HL-60/S4 treated with phorbol 12-myristate 13-acetate at 8.2 ng/mL for 4 days and 3 days (cell line): Measurements from ENCODE around the gene UPP1.

Experiments
- in situ Hi-C: fragments of 300-500 bp; cut with MboI; formaldehyde crosslinking; loops from 2 replicates; pipeline ENCODE4 v1.15.0; 2022; ENCODE audit warnings: low sequenced_read_pairs

Gene UPP1

DNA sequence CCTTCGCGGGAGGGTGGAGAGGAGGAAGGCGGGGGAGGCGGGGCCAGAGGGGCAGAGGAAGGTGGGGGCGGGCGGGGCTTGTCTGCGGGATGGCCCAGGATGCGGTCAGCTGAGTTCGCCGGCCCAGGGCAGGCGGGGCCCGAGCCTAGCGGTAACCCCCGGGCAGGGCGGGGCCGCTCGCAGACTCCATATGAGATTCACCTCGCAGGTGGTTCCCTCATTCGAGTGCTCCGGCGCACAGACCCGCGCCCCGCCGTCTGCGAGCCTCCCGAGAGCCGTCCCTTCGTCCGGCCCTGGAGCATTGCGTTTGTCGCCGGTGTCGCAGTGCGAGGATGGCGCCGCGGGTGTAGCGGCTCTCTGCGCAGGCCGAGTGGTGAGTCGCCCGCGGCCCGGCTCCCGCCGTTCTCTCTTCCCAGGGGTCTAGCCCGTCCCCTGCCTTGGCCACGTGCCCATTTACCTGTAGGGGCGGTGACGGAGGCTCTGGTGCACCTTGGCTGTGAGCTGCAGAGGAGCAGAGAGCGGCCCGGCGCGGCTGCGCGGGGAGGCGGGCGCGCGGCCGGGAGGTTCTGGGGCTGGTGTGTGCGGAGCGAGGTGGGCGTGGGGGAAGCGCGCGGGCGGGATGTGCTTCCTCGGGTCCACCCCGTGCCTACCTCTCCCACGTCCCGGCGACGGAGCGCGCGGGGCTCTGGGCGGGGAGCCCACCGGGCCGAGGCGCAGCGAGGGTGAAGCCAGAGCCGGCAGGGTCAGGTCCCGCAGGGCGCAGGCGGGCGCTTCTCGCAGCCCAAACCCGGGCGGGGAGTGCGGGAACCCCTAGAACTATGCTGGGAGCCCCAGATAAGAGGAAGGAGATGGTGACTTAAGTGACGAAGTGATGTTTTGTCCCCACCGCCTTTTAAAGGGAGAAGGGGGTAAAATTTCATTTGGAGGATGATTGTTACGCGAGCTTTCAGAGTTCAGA is at the start of gene UPP1:
UPP1 (plus strand) TSS at position 220 of the 958 bp plus-strand sequence. CDS start 5,519 bp downstream, outside the sequence.
- in situ Hi-C loops = loop anchor here (25.0 kb wide), 1 partner anchor 102 kb away; the partner anchor contains the start of gene HUS1

DNA sequence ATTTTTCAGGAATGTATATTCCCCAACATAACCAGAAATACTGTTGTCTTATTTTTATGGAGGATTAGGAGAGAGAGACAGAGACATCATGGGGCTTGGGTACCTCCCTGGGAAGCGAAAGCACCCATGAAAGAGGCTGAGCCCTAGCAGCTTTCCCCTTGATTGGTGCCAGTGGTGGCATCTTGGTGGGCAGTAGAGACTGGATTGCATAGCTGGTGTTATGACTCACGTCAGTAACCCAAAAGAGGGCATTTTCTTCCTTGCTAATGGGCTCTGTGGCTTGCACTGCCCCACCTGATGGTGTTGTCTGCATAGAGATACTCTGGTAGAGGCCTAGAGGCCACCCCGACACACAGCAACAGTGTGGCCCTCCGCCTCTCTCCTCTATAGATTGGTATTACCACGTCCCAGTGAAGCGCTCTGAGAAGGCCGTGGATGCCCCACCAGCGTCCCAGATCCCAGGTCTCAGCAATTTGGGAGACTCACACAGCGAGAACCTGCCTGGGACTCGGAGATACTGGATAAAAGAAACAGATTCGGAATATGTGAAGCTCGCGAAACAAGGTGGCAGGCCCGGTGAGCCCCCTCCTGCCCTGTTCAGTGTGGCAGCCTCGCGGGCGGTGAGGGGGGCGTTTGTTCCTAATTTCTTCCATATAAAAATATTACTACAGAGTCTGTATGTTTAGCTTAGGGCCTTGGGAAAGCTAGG is 48.0 kb upstream of the UPP1 start:
- in situ Hi-C loops = no loop called here

- in situ Hi-C loops = no loop called here
These were observed 47.5 kb upstream of the UPP1 start for GRCh38 chr7:48041653-48041970.

GRCh38 chr7:48042216-48042615 is 46.8 kb upstream of the UPP1 start:
- in situ Hi-C loops = no loop called here

DNA sequence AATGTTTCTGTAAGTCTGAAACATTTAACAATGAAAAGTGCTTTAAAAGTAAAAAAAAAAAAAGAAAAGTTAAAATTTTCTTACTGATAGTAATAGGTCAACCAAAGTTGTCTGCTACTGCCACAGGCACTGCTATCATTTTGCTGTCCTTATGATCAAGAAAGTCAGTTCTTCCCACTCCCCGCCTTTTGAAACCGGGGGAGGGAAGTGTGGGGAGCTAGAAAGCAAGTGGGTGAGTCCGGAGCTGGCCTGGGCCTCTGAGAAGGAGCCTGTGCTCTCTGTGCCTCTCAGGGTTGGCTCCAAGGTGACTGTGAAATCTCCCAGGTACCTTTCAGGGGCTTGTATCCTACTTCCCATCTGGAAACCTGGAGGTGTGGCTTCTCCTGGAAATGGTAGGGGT is 46.4 kb upstream of the UPP1 start:
- in situ Hi-C loops = no loop called here

DNA sequence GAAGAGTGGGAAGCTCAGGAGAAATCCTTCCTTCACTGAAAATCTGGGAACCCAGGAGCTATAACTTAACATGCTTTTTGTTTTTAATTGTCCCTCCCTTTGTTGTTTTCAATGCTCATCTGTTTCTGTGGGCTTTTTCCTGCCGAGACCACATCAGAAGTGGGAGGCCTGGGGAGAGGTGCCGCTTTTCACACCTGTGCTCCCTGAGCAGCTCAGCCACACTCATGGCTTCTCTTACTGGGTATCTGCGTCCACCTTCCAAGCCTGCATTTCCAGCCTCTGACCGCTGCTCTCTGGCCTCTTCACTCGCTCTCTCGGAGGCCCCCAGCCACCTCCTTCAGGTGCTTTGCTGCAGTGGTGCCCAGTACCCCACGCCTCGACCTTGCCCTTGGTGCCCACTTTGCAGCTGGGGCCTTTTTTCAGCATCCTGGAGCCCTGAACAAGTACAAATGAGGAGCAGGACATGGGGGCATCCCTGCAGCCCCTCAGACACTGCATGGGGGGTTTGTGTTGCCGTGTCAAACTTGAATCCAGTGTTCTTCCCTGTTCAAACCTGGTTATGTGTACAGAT is 43.8 kb upstream of the UPP1 start:
- in situ Hi-C loops = no loop called here

DNA sequence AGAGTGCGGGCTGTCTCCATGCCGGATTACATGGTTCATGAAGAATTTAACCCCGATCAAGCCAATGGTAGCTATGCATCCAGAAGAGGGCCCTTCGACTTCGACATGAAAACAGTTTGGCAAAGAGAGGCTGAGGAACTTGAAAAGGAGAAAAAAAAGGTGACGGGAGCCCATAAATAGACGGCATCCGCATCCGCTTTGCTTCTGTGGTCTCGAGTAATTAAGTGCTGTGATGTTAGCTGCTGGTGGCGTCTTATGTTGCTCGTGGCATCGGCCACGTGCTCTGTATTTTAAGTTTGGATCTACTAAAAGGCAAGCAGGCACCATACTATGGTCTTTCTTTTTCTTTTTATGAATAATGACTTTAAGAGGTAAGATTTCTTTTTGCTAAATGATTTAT is 42.6 kb upstream of the UPP1 start:
- in situ Hi-C loops = no loop called here

DNA sequence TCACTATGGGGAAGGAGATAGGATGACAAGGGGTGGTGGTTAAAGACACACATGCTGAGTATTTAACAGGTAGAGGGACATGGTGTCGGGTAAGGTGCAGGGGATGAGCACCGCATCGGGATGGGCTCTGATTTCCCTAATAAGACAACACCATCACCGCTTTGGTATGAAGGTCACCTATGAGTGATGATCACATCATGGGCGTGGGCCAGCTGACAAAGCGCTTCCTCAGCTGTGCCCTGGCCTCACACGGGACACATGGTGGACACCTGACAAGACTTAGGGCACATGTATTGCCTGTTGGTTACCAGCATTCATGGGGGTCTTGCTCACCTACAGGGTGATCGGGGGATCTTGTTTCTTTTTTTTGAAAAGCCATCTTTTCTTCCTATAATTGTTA is 41.0 kb upstream of the UPP1 start:
- in situ Hi-C loops = no loop called here

GRCh38 chr7:48049850-48050249 is 39.2 kb upstream of the UPP1 start:
- in situ Hi-C loops = no loop called here

DNA sequence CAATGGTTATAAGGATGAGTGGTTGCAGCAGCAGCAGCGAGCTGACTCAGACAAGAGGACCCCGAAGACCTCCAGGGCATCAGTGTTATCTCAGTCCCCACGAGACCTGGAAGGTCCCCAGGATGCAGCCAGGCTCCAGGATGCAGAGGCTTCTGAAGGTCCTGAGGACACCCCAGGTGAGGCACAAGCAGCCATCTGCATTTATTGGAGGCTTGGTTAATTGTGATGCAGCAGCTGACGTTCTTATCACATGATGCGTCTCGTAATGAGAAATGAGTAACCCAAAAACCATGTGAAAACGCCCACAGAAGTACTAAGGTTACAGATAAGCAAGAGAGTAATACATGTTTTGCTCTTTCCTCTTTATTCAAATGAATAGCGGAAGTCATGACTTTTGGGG is 36.3 kb upstream of the UPP1 start:
- in situ Hi-C loops = no loop called here

DNA sequence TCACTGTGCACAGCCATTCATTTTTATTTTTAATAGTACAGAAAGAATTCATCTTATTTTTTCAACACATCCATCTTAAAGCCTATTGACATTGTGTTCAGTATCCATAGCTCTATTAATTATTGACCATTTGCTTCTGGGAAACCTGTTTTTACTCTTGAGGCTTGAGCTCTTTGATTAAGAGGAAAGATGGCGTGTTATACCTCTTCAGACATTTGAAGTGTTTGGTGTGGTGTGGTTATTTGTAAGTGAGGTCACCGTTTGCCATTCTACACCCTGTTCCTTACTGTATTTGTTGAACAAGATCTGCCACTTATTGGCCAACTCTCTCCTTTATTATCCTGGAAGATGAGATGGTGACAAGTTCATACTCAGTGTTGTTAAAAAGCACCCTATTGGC is 35.3 kb upstream of the UPP1 start:
- in situ Hi-C loops = no loop called here

DNA sequence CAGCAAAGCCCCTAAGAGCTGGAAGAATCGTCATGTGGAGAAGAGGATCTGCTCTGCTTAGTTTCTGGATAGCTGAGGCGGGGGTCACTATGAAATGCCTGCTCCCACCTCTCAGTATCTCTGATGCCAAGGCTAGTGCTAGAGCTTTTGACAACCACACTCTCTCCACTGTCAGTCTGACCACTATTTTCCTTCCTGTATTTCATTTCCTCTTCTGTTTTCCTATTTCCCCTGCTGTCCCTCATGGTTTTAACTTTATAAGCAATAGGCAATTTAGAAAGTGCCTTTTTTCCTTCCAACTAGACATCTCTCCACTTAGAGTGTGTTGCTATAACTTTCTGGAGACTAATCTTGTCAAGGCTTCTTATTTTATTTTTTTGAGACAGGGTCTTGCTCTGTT is 30.1 kb upstream of the UPP1 start:
- in situ Hi-C loops = no loop called here

GRCh38 chr7:48059706-48060105 is 29.4 kb upstream of the UPP1 start:
- in situ Hi-C loops = no loop called here

- in situ Hi-C loops = no loop called here
These were observed 25.1 kb upstream of the UPP1 start for GRCh38 chr7:48063985-48064384.

- in situ Hi-C loops = no loop called here
These were observed 21.6 kb upstream of the UPP1 start for GRCh38 chr7:48067475-48067874.

DNA sequence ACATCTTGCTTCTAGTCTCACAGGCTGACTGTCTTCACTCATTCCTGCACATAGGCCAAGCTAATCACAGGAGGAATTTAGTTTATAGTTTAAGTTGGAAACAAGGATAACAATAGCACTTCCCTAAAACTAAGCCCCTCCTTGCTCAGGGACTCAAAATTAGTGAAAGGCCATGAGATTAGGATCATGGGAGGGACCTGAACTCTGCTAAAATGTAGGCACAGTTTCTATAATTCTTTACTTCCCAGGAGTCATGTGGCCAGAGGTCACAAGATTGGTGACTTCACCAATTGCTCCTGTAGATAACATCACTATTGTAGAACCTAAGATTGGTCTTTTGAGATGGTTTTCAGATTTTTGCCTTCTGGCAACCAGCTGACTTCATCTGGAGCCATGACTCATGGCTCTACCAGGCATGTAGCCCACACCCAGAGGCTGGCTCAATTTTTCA is 14.8 kb upstream of the UPP1 start:
- in situ Hi-C loops = no loop called here

GRCh38 chr7:48077423-48077822 is 11.6 kb upstream of the UPP1 start:
- in situ Hi-C loops = loop anchor here (25.0 kb wide), 1 partner anchor 90 kb away; the partner anchor contains the start of gene HUS1

DNA sequence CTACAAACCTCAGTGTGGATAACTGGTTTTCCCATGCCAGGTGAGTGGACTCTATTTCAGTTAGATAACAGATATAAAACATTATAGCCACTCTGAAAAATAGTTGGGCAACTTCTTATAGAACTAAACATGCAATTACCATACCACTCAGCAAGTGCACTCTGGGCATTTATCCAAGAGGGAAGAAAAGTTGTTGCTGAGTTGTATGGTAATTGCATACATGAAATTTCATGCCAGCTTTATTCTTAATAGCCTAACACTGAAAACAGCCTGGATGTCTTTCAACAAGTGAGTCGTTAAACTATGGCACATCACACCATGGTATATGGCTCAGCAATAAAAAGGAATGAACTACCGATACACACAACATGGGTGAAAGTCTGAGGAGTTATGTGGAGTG is 10.6 kb upstream of the UPP1 start:
- in situ Hi-C loops = loop anchor here (25.0 kb wide), 1 partner anchor 91 kb away; the partner anchor contains the start of gene HUS1

GRCh38 chr7:48082378-48082777 is 6.7 kb upstream of the UPP1 start:
- in situ Hi-C loops = loop anchor here (25.0 kb wide), 1 partner anchor 95 kb away; the partner anchor contains the start of gene HUS1

GRCh38 chr7:48083114-48083830 is 5.8 kb upstream of the UPP1 start:
- in situ Hi-C loops = loop anchor here (25.0 kb wide), 1 partner anchor 96 kb away; the partner anchor contains the start of gene HUS1
